Esophagus muscularis mucosa (tissue), 4 donors: ENCODE data around the gene PGA4. TPM values are rescaled to one million over a fixed set of nuclear protein-coding genes. Genes with fewer than 3 reads are reported as not detected.
"Not testable (repeated sequence)": the region's sequence is repeated elsewhere in the genome, so short reads cannot be mapped to it uniquely, and the experiment has no call there.

Experiments used
- DNase-seq: peaks from one replicate; pipeline ENCODE4 v3.0.0-alpha.2; 2017; ENCODE audit errors: extremely low spot score
- H3K27ac ChIP-seq, 4 donors: fragments of 200-600 bp; sonication (generic); replicated peaks in 1 of 4; 1 replicate in 3 of 4; 2 replicates in 1 of 4; pipeline ENCODE4 v1.5.1; 2016 to 2019; ENCODE audit warnings: mild to moderate bottlenecking in 1 of 4
- H3K27me3 ChIP-seq, 4 donors: fragments of 200-600 bp; sonication (generic); one replicate each; pipeline versions ENCODE4 v1.5.1 to v1.6.0; 2016 to 2019
- H3K36me3 ChIP-seq, 4 donors: fragments of 200-600 bp; sonication (generic); one replicate each; pipeline ENCODE4 v1.5.1; 2016 to 2019
- H3K4me1 ChIP-seq, 4 donors: fragments of 200-600 bp; sonication (generic); one replicate each; pipeline ENCODE4 v1.5.1; 2016 to 2019
- H3K4me3 ChIP-seq, 4 donors: fragments of 200-600 bp; sonication (generic); 1 replicate in 2 of 4; 2 replicates in 2 of 4; pipeline ENCODE4 v1.5.1; 2016 to 2019; ENCODE audit warnings: mild to moderate bottlenecking in 4 of 4, moderate library complexity in 1 of 4
- H3K9me3 ChIP-seq, 4 donors: fragments of 200-600 bp; sonication (generic); 1 replicate in 3 of 4; 2 replicates in 1 of 4; pipeline ENCODE4 v1.5.1; 2016 to 2019
- CTCF ChIP-seq, 3 experiments: fragments of 200-600 bp in 2 of 3; fragments of 450-650 bp in 1 of 3; sonication (generic) in 2 of 3; IDR thresholded peaks; one replicate each; pipeline ENCODE4 v1.5.1; 2017 to 2019; ENCODE audit warnings: antibody characterized with exemption in 3 of 3, mild to moderate bottlenecking in 2 of 3, moderate library complexity in 1 of 3
- EP300 ChIP-seq: sonication (generic); formaldehyde crosslinking; IDR thresholded peaks from one replicate; pipeline ENCODE4 v1.6.1; 2017; ENCODE audit warnings: antibody characterized with exemption
- POLR2A ChIP-seq: fragments of 450-650 bp; IDR thresholded peaks from one replicate; pipeline ENCODE4 v1.6.1; 2017; ENCODE audit warnings: antibody characterized with exemption, moderate library complexity, mild to moderate bottlenecking, low read depth
- POLR2AphosphoS5 ChIP-seq, 2 donors: sonication (generic); formaldehyde crosslinking; IDR thresholded peaks; one replicate each; pipeline ENCODE4 v1.6.1; 2017; ENCODE audit warnings: antibody characterized with exemption in 2 of 2
- WGBS: methylation state at CpG from one replicate; pipeline ENCODE4 v1.1.5; 2018; 5-methylcytosine and 5-hydroxymethylcytosine counted together
- intact Hi-C: fragments of 100-400 bp; cut with DNase I; formaldehyde crosslinking; loops from one replicate; pipeline ENCODE4 v1.15.1; 2023
- total RNA-seq, 4 donors: library from RNA; depleted of rRNA; stranded (reverse); fragments of >200 nt; gene quantifications; one replicate each; pipeline versions ENCODE4 v1.1.0 to v1.2.1, GENCODE V29; 2016

PGA4 gene
- total RNA-seq, result 1 to 10 TPM in 2 of 4 donors, not detected in 2; 1.1 to 2.2 TPM

GRCh38 chr11:61222047-61222446, at the start of gene PGA4:
PGA4 (plus strand) TSS chr11:61222347; CDS start chr11:61222401, 54 bp downstream.
- H3K4me3 ChIP-seq, H3K27ac ChIP-seq, H3K9me3 ChIP-seq, intact Hi-C loops, H3K36me3 ChIP-seq, H3K27me3 ChIP-seq, DNase-seq, H3K4me1 ChIP-seq: not testable (repeated sequence)
- WGBS, result no CpG with 5 or more reads among the region's 8 CpGs

- no peak for TF ChIP-seq POLR2AphosphoS5 (IDR thresholded peaks at IDR 0.05)
- TF ChIP-seq POLR2A, result no peak
- no peak for TF ChIP-seq CTCF (IDR thresholded peaks at IDR 0.05)
- DNase-seq, result no peak
- H3K27me3 ChIP-seq, result peaks cover 0 to 5% (median 0%) of the 10 kb centered on the region in 4 donors
- no peak overlapping the region for H3K27ac ChIP-seq
- intact Hi-C loops, result loop anchor here (5.0 kb wide), 1 partner anchor 50 kb away; no protein-coding TSS in a partner anchor
- peaks cover 0 to 5% (median 0%) of the 10 kb centered on the region in 4 donors for H3K9me3 ChIP-seq
- no peak overlapping the region for H3K4me3 ChIP-seq
- WGBS, result 62% methylated on average over 5 of the region's 5 CpGs
- no peaks in the 10 kb centered on the region for H3K36me3 ChIP-seq
- H3K4me1 ChIP-seq, result no peaks in the 10 kb centered on the region
These were observed 49.8 kb upstream of the PGA4 start for GRCh38 chr11:61172356-61172755.

- WGBS, result 89% methylated on average over 3 of the region's 3 CpGs
- no peak for DNase-seq
- intact Hi-C loops, result loop anchor here (5.0 kb wide), 1 partner anchor 51 kb away; no protein-coding TSS in a partner anchor
- no peak overlapping the region for H3K4me3 ChIP-seq
- TF ChIP-seq POLR2AphosphoS5 (IDR thresholded peaks at IDR 0.05), result no peak
- TF ChIP-seq CTCF (IDR thresholded peaks at IDR 0.05), result no peak
- TF ChIP-seq EP300, result no peak
- no peak for TF ChIP-seq POLR2A
- H3K4me1 ChIP-seq, result no peaks in the 10 kb centered on the region
- peaks cover 0 to 5% (median 0%) of the 10 kb centered on the region in 4 donors for H3K9me3 ChIP-seq
- no peaks in the 10 kb centered on the region for H3K36me3 ChIP-seq
- H3K27me3 ChIP-seq, result peaks cover 0 to 5% (median 0%) of the 10 kb centered on the region in 4 donors
- no peak overlapping the region for H3K27ac ChIP-seq
These were observed 49.3 kb upstream of the PGA4 start for GRCh38 chr11:61172888-61173287.

- H3K27ac ChIP-seq, result no peak overlapping the region
- intact Hi-C loops, result loop anchor here (5.0 kb wide), 1 partner anchor 51 kb away; no protein-coding TSS in a partner anchor
- H3K27me3 ChIP-seq, result peaks cover 0 to 5% (median 0%) of the 10 kb centered on the region in 4 donors
- DNase-seq, result no peak
- no peaks in the 10 kb centered on the region for H3K36me3 ChIP-seq
- H3K9me3 ChIP-seq, result peaks cover 0 to 5% (median 0%) of the 10 kb centered on the region in 4 donors
- WGBS, result 76% methylated on average over 4 of the region's 4 CpGs
- no peak overlapping the region for H3K4me3 ChIP-seq
- H3K4me1 ChIP-seq, result no peaks in the 10 kb centered on the region
- TF ChIP-seq POLR2AphosphoS5 (IDR thresholded peaks at IDR 0.05) (no peak), EP300 (no peak), CTCF (IDR thresholded peaks at IDR 0.05) (no peak), POLR2A (no peak)
These were observed 48.7 kb upstream of the PGA4 start for GRCh38 chr11:61173456-61173855.

GRCh38 chr11:61174273-61174672, 47.9 kb upstream of the PGA4 start:
- Histone ChIP-seq H3K36me3 (no peaks in the 10 kb centered on the region), H3K27me3 (peaks cover 0 to 5% (median 0%) of the 10 kb centered on the region in 4 donors), H3K4me1 (no peaks in the 10 kb centered on the region), H3K4me3 (no peak overlapping the region), H3K9me3 (peaks cover 0 to 5% (median 0%) of the 10 kb centered on the region in 4 donors), H3K27ac (no peak overlapping the region)
- intact Hi-C loops, result loop anchor here (5.0 kb wide), 1 partner anchor 52 kb away; no protein-coding TSS in a partner anchor
- WGBS, result 86% methylated on average over 5 of the region's 6 CpGs
- TF ChIP-seq POLR2A (no peak), POLR2AphosphoS5 (IDR thresholded peaks at IDR 0.05) (no peak), EP300 (no peak), CTCF (IDR thresholded peaks at IDR 0.05) (no peak)
- DNase-seq, result no peak
